SH-SY5Y (cell line): ENCODE results near the gene BRAF.

Experiments used
- GATA2 ChIP-seq: IDR thresholded peaks from 2 replicates; pipeline ENCODE4 v1.6.1; 2011; ENCODE audit warnings: mild to moderate bottlenecking, low read depth, low read length
- GATA3 ChIP-seq: IDR thresholded peaks from 2 replicates; pipeline ENCODE4 v1.6.1; 2011; ENCODE audit warnings: low read depth, mild to moderate bottlenecking, low read length, moderate library complexity

The BRAF gene

GRCh38 chr7:140723574-140723973 lies 201.2 kb downstream of the BRAF start:
- no peak for TF ChIP-seq GATA3
- TF ChIP-seq GATA2: no peak

DNA sequence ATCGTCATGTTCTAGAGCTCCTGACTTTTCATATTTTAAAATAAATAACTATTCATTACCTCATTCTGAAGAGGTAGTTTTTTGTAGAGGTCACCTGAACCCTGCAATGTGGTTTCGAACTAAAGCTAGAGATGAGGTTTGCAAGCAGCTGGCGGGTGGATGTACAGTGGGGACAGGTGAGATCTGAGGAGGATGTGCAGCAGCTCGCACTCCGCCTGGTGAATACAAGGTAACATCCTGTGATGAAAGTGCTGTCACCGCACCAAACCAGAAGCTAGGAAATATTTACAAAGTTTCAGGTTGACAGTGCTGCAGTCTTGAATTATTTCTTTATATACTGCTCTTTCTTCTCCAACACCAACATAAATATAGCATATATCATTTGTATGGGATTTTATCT lies 201.7 kb downstream of the BRAF start:
- TF ChIP-seq GATA3: no peak

DNA sequence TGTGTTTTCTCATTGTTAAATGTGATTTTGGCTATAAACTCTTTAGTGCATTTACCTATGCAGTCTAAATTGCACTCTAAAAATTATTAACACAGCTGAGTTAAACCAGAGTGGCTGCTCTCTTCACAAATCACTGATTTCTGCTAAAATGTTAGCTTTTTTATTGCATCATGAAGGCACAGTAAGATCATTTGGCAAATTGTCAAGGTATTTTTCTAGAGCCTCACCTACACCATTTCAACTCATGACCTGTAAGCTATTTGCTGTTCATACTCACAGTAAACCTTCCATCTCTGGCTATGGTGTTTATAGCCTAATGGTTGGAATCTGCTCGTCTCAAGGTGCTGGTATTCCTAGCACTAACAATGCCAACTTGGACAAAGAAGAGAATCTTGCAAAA lies 202.5 kb downstream of the BRAF start:
- TF ChIP-seq GATA2: no peak
- TF ChIP-seq GATA3: no peak

DNA sequence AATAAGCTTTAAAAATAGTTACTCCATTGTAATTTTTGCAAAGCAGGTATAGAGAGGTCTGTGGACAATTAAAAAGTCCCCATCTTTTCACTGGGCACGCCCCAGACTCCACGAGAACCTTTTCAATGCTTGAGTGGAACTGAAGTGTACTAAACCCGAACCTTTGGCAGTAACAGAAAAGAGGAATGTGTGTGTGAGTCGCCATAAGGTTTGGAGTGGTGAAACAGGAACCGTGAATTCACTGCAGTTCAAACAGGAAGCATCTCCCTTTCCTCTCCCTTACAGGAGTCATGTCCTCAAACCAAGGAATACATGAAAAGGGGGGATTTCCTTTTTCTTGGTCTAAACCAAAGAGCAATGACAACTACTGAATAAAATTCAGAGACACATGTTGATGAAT lies 205.0 kb downstream of the BRAF start:
- no peak for TF ChIP-seq GATA3
- no peak for TF ChIP-seq GATA2

DNA sequence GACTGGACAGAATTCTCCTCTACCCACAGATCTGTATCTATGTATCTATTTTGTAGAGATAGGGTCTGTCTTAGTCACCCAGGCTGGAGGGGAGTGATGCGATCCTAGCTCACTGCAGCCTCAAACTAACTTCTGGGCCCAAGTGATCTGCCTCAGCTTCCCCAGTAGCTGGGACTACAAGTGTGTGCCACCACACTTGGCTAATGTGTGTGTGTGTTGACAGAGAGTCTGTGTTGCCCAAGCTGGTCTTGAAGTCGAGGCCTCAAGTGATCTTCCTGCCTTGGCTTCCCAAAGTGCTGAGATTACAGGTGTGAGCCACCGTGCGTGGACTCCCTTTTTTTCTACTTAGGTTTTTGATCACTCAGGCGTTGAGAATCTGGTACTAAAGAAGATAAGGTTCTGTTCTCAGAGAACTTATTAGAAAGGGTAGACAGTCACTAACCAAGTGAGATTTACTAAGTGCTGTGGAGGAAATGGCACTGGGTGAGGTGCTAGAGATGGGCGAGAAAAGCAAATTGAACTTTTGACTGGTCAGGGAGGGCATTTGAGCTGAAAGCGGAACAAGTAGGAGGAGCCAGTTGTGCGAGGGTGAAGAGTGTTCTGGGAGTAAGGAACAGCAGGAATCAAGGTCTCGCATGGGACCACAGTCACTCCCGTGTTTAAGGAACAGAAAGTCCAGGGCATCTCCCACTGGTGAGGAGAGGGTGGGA lies 210.2 kb downstream of the BRAF start:
- no peak for TF ChIP-seq GATA3
- TF ChIP-seq GATA2: no peak

- TF ChIP-seq GATA3 (no peak), GATA2 (no peak)
Observed at GRCh38 chr7:140707132-140707531, 217.6 kb downstream of the BRAF start.

DNA sequence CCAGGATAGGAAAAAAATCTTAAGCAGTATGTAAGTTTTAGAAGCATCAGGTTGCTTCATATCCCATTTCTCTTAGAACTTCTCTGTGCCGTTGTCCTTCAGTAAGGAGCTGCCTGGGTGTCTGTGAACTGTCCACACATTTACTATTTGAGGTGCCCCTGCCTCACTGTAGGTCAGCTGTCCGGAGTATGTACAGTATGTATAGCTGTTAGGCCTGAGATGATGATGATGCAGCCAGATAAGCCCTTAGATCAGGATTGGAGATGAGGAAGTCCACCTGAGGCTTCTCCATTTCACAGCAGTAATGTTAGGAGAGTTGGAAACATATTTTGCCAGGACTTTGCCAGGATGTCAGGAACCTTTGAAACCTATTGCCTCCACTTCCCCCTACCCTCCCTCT lies 220.5 kb downstream of the BRAF start:
- no peak for TF ChIP-seq GATA3
- TF ChIP-seq GATA2: no peak

DNA sequence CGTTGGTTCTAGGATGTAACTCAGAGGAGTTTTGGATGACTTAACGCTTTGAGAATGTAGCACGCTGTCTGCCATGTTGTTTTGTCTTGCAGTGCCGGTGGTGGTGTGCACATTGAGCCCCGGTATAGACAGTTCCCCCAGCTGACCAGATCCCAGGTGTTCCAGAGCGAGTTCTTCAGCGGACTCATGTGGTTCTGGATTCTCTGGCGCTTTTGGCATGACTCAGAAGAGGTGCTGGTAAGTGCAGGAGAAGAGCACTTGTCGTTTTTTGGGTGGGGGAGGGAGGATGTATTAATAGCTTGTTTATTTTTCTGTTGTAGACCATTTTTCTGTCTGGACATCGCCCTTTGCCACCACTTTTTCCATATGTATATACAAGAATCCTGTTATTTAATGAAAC lies 222.0 kb downstream of the BRAF start:
- TF ChIP-seq GATA3 (no peak), GATA2 (no peak)

DNA sequence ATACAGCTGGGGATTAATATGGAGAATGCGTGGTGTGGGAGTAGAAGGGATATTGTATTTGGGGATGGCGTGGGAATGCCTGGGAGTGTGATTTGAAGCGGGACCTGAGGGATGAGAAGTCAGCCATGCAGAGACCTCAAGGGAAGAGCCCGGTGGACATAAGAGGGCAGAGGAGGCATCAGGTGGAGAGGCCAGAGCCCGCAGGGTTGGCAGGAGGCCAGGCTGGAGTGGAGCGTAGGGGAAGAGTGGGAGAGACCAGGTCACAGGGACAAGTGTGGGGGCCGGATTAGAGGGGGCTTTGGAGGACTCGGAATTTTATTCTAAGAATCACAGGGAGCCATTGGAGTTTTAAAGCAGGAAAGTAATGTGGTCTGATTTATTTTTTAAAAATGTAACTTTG lies 226.3 kb downstream of the BRAF start:
- no peak for TF ChIP-seq GATA3
- no peak for TF ChIP-seq GATA2

- TF ChIP-seq GATA3 (no peak), GATA2 (no peak)
Observed at GRCh38 chr7:140697447-140698143, 227.1 kb downstream of the BRAF start.

- TF ChIP-seq GATA2 (peak; percentile 22; the same call in 1 of the 2 replicates), GATA3 (no peak)
Observed at GRCh38 chr7:140696680-140697446, 227.9 kb downstream of the BRAF start, which contains the start of gene NDUFB2. TSS of gene NDUFB2 (plus strand) at chr7:140696708. CDS start at chr7:140696745, 37 bp downstream.

DNA sequence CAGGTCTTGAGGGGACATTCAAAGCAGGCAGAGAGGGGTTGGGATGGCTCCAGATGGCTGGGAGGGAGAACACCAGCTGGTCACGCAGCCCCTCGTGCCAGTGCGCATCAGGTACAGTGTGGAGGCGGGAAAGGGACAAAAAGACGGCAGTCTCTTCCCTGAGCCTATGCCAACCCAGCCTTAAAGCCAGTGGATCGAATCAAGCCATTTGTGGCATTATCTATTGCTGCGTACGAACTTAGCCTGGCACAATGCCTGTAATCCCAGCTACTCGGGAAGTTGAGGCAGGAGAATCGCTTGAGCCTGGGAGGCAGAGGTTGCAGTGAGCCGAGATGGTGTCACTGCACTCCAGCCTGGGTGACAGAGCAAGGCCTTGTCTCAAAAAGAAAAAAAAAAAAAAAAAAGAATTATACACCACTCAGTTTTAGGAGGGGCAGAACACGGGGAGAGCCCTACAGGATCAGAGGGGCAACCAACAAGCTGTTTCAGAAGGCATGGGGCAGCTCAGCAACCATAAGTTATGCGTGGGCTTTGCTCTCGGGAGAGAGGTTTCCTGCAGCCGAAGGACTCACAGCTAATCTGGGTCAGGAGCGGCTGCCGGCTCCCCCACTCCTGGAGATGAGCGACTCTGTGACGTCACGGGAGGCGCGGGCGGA lies 228.6 kb downstream of the BRAF start:
- TF ChIP-seq GATA3: no peak

DNA sequence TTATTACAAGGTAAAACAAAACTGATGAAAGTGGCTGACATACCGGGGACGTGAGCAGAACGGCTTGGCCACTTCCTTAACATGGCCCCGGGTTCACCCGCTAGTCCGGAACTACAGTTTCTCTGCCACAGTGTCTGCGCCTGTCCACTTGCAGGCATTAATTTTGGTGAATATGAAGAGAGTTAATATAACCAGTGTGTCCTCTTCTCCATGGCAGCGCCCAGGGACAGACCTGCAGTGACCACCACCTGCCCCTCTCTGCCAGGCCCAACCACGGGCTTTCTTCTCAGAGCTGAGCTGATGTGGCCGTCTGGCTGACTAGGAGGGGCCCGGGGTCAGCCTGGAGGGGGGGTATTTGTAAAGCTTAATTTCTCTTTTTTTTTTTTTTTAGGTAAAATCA lies 229.3 kb downstream of the BRAF start:
- no peak for TF ChIP-seq GATA3
- no peak for TF ChIP-seq GATA2

DNA sequence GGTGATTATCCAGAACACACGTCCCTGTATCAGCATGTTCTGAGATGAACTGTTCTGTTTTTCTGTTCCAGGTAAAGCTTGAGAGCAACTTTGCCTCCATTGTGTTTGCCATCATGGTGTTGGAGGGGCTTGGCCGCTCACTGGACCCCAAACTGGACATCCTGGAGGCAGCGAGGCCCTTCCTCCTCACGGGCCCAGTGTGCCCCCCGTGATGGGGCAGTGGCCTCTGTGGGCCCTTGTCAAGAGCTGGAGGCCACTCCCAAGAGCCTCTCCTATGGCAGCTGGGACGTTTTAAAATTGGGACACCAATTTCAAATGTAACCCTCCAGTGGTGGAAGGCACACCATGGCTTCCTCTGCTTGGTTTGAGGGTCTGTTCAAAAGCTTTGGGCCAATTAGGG lies 230.1 kb downstream of the BRAF start:
- no peak for TF ChIP-seq GATA3
- TF ChIP-seq GATA2: no peak

- TF ChIP-seq GATA2: no peak
- no peak for TF ChIP-seq GATA3
Observed at GRCh38 chr7:140691376-140692045, 233.2 kb downstream of the BRAF start.
